GM21526 (cell line): ENCODE results near the gene SH2D3C.
"Not testable (repeated sequence)": the region's sequence is repeated elsewhere in the genome, so short reads cannot be mapped to it uniquely, and the experiment has no call there.

Source experiments
- ATAC-seq: cut with Tn5 transposase; IDR thresholded peaks from one replicate; pipeline ENCODE4 v1.9.1; 2021; ENCODE audit warnings: moderate library complexity; ENCODE audit not compliant: unreplicated experiment, low FRiP score

Gene SH2D3C

GRCh38 chr9:127785933-127786772 lies 7.7 kb upstream of the SH2D3C start, which contains the start of gene CDK9:
Gene CDK9 (plus strand): TSS chr9:127786034. CDS start chr9:127786149, 115 bp downstream.
- ATAC-seq: peak; percentile 41

GRCh38 chr9:127785023-127785932 lies 6.8 kb upstream of the SH2D3C start:
- ATAC-seq: peak; percentile 41

GRCh38 chr9:127783111-127784008 lies 4.9 kb upstream of the SH2D3C start:
- ATAC-seq: no peak

GRCh38 chr9:127781806-127782205 lies 3.3 kb upstream of the SH2D3C start:
- no peak for ATAC-seq

- ATAC-seq: not testable (repeated sequence)
Measured at GRCh38 chr9:127780909-127781308, 2.4 kb upstream of the SH2D3C start.

GRCh38 chr9:127780126-127780885 lies 1.8 kb upstream of the SH2D3C start:
- ATAC-seq: no peak

- ATAC-seq: no peak
Measured at GRCh38 chr9:127779136-127779981, 893 bp upstream of the SH2D3C start.

GRCh38 chr9:127777368-127777980 lies 992 bp downstream of the SH2D3C start:
- ATAC-seq: no peak

- no peak for ATAC-seq
Measured at GRCh38 chr9:127776924-127777289, 1.6 kb downstream of the SH2D3C start.

- no peak for ATAC-seq
Measured at GRCh38 chr9:127776195-127776923, 2.1 kb downstream of the SH2D3C start.

GRCh38 chr9:127773981-127774380 lies 4.5 kb downstream of the SH2D3C start:
- ATAC-seq: no peak

- no peak for ATAC-seq
Measured at GRCh38 chr9:127773272-127773671, 5.2 kb downstream of the SH2D3C start.

GRCh38 chr9:127772603-127773002 lies 5.9 kb downstream of the SH2D3C start:
- no peak for ATAC-seq

- no peak for ATAC-seq
Measured at GRCh38 chr9:127771570-127772189, 6.8 kb downstream of the SH2D3C start.

GRCh38 chr9:127770905-127771569 lies 7.4 kb downstream of the SH2D3C start:
- peak; percentile 70 for ATAC-seq

GRCh38 chr9:127770583-127770904 lies 7.9 kb downstream of the SH2D3C start:
- ATAC-seq: no peak
